Measurements from ENCODE around the gene TBC1D26.
"Not testable (repeated sequence)": the region's sequence is repeated elsewhere in the genome, so short reads cannot be mapped to it uniquely, and the experiment has no call there.

Gene TBC1D26

DNA sequence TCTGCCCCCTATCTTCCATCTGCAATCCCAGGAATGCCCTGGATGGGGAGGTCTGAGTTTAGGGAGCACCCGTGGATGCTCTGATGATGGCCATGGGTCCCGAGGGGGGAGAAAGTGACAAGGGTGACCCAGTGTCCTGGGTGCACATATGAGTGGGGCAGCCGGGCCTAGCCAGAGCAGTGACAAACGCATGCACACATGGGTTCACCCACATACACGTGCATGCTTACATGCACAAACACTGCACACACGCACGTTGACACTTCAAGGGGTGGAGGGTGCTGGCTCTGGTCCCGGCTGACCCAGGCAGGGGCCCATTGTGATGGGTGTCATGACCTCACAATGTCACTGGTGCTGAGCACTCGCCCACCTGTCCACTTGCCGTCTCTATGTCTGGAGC, at the start of gene TBC1D26:
TBC1D26 (plus strand) TSS at position 384 of the 400 bp plus-strand sequence. CDS start 3,066 bp downstream, outside the sequence.
- not testable (repeated sequence) for DNase-seq (ENCODE audit: extremely low read depth, low read depth); H3K4me3 ChIP-seq (replicated peaks; ENCODE audit: low read depth, low read length)

GRCh38 chr17:15683135-15683534, 48.9 kb upstream of the TBC1D26 start:
- H3K4me3 ChIP-seq (replicated peaks; ENCODE audit: low read depth, low read length): peak overlapping the region; percentile 69
- DNase-seq (ENCODE audit: extremely low read depth, low read depth): not testable (repeated sequence)

DNA sequence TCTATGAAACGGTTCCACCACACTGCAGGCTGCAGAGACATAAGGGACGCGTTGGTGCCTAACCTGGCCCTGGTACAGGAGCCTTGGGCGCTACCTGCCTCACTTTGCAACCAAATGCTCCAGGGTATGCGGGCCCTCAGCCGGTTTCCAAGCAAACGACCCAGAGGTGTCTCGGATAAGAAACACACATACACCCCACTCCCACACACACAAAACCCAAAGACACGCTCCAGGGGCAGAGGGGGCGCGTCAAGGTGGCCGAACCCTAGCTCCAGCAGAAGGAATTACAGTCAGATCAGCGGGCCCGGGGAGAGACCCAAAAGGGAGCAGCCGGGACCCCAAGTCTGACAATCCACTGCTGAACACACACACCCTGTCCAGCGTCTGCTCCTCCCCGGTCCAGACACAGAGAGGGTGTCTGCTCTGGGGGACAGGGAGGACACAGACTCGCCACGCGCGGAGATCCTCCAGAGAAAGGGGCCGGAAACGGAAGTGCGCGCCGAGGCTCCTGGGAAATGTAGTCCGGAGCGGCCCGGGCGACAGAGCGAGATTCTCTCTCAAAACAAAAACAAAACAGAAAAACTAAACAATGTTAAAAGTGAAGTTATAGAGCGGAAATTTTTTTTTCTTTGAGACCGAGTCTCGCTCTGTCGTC, 48.1 kb upstream of the TBC1D26 start, which contains the start of gene TRIM16:
TRIM16 (minus strand) TSS at position 488 of the 655 bp plus-strand sequence. CDS start 32,702 bp downstream, outside the sequence.
- peak within 1 kb of the TSS; percentile 69 for H3K4me3 ChIP-seq (replicated peaks; ENCODE audit: low read depth, low read length)
- TF ChIP-seq CTCF (IDR thresholded peaks at IDR 0.05; ENCODE audit: low read depth, low read length, missing control alignments): peak; percentile 16
- DNase-seq (ENCODE audit: extremely low read depth, low read depth): peak; percentile 17

- H3K4me3 ChIP-seq (replicated peaks; ENCODE audit: low read depth, low read length); DNase-seq (ENCODE audit: extremely low read depth, low read depth): not testable (repeated sequence)
These were observed 44.6 kb upstream of the TBC1D26 start for GRCh38 chr17:15687494-15687893.

- not testable (repeated sequence) for DNase-seq (ENCODE audit: extremely low read depth, low read depth)
- peak overlapping the region; percentile 52 for H3K4me3 ChIP-seq (replicated peaks; ENCODE audit: low read depth, low read length)
These were observed 33.1 kb upstream of the TBC1D26 start for GRCh38 chr17:15698967-15699366.

- peak within 1 kb of the TSS; percentile 52 for H3K4me3 ChIP-seq (replicated peaks; ENCODE audit: low read depth, low read length)
- DNase-seq (ENCODE audit: extremely low read depth, low read depth): peak; percentile 95
These were observed 32.6 kb upstream of the TBC1D26 start, which contains the start of gene ZNF286A for GRCh38 chr17:15699413-15699924. ZNF286A (plus strand) TSS chr17:15699752; CDS start chr17:15700330, 578 bp downstream.

GRCh38 chr17:15699937-15700336, 32.1 kb upstream of the TBC1D26 start:
- DNase-seq (ENCODE audit: extremely low read depth, low read depth): not testable (repeated sequence)
- H3K4me3 ChIP-seq (replicated peaks; ENCODE audit: low read depth, low read length): peak overlapping the region; percentile 52

DNA sequence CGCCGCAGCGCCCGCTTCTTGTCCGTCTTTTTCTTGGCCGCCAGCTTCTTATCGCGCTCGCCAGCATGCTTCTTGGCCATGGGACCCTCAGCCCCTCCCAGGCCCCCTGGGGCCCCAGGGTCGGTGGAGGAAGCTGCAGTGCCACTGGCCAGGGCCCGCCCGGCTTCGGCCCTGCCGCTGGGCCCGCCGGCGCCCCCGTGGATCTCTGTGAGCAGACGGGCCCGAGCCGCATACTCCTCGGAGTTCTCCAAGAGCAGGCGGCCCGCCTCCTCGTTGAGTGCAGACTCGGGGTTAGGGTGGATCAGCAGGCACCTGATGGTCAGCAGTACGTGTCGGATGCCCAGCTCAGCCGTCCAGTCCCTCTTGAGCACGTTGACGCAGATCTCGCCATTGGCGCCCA, 27.8 kb upstream of the TBC1D26 start:
- not testable (repeated sequence) for H3K4me3 ChIP-seq (replicated peaks; ENCODE audit: low read depth, low read length); DNase-seq (ENCODE audit: extremely low read depth, low read depth)

DNA sequence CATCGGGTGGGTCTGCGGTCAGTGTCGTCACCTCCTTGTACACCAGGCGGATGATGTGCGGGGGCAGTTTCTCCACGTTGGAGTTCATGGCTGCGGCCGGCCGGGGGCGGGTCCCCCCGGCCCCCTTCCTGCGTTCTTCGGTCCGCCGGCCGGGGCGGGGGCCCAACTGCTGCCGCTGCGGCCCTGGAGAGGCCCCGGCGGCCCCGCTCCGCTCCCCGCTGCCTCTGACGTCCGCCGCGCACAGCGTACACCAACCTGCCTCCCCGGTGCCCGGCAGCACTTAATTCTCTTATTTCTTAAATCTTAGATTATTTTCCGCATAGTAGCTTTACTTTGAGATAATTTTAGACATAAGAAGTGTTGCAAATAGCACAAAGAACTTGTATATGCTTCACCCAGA, 27.3 kb upstream of the TBC1D26 start:
- DNase-seq (ENCODE audit: extremely low read depth, low read depth); H3K4me3 ChIP-seq (replicated peaks; ENCODE audit: low read depth, low read length): not testable (repeated sequence)

- DNase-seq (ENCODE audit: extremely low read depth, low read depth); H3K4me3 ChIP-seq (replicated peaks; ENCODE audit: low read depth, low read length): not testable (repeated sequence)
These were observed 23.2 kb upstream of the TBC1D26 start for GRCh38 chr17:15708879-15709278.

DNA sequence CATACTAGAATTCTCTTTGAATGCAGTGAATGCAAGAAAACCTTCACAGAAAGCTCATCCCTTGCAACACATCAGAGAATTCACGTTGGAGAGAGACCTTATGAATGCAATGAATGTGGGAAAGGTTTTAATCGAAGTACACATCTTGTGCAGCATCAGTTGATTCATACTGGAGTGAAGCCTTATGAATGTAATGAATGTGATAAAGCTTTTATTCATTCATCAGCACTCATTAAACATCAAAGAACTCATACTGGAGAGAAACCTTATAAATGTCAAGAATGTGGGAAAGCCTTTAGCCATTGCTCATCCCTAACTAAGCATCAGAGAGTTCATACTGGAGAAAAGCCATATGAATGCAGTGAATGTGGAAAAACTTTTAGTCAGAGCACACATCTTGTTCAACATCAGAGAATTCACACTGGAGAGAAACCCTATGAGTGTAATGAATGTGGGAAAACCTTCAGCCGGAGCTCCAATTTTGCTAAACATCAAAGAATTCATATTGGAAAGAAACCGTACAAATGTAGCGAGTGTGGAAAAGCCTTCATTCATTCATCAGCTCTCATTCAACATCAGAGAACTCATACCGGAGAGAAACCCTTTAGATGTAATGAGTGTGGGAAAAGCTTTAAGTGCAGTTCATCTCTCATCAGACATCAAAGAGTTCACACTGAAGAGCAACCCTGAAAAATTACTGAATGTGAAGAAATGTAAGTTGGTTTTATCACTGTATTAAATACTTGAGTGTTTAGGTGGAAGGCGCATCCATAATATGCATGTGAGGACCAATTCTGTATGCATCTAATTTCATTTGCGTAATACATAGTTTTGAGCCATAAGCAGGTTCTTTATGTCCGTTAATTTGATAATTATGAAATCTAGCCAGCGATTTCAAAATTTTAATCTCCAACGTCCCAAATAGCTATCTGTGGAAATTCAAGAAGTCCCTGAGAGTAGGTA, 15.2 kb upstream of the TBC1D26 start:
- H3K4me3 ChIP-seq (replicated peaks; ENCODE audit: low read depth, low read length); DNase-seq (ENCODE audit: extremely low read depth, low read depth): not testable (repeated sequence)

- not testable (repeated sequence) for H3K4me3 ChIP-seq (replicated peaks; ENCODE audit: low read depth, low read length); DNase-seq (ENCODE audit: extremely low read depth, low read depth)
These were observed 1.5 kb upstream of the TBC1D26 start for GRCh38 chr17:15730535-15730934.

DNA sequence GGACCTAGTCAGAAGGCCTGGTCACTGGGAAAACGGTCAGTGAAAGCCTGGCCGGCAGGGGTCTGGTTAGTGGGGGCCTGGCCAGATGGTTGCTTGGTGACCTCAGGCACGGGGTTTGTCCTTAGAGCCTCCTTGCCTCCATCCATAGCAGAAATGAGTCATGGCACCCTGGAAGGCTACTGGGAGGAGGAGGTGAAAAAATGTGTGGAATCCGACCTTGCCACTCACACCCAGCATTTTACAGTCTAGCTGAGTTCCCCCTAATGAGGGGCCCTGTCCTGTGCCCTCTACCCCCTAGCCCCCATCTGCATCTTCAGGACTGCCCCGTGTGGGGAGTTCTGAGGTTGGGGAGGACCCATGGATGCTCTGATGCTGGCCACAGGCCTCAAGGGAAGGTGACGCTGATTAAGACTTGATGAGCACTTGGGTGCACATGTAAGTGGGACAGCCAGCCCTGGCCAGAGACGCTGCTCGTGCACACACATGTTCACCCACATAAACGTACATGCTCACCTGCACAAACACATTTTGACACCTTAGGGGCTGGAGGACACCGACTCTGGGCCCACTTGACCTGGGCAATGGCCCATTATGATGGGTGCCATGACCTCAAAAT, 1.2 kb downstream of the TBC1D26 start:
- not testable (repeated sequence) for H3K4me3 ChIP-seq (replicated peaks; ENCODE audit: low read depth, low read length); DNase-seq (ENCODE audit: extremely low read depth, low read depth)

DNA sequence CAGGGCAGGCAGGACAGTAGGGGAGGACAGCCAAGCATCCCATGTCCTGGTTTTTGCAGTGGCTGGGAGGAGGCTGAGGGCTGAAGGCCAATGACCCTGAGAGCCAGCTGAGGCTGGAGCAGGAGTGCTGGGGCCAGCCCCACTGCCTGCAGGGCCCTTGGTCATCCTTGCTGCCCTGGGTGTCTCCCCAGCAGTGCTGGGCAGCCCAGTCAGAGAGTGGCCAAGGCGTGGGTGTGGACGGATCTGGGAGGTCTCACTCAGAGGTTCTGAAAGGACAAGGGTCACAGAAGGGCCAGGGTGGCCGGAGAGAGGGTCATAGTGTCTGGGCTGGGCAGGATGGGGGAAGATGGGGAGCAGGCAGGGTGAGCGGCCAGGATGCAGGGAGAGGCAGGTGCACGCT, 4.5 kb downstream of the TBC1D26 start:
- DNase-seq (ENCODE audit: extremely low read depth, low read depth); H3K4me3 ChIP-seq (replicated peaks; ENCODE audit: low read depth, low read length): not testable (repeated sequence)

All from HFF-Myc (cell line).